GM23338 (cell line): Measurements from ENCODE around the gene G6PC3.

Source experiments
- CREB1 ChIP-seq: fragments of 250-450 bp; sonication (Bioruptor Pico); IDR thresholded peaks from 2 replicates; pipeline ENCODE4 v1.5.0; 2020; ENCODE audit warnings: low read depth, mild to moderate bottlenecking, moderate library complexity
- EZH2 ChIP-seq: fragments of 200-600 bp; sonication (generic); IDR thresholded peaks from one replicate; pipeline ENCODE4 v1.8.0; 2017; ENCODE audit warnings: antibody characterized with exemption, mild to moderate bottlenecking, low read depth; ENCODE audit not compliant: unreplicated experiment
- EZH2phosphoT487 ChIP-seq: fragments of 200-600 bp; sonication (generic); IDR thresholded peaks from one replicate; pipeline ENCODE4 v1.8.1; 2018; ENCODE audit warnings: antibody characterized with exemption; ENCODE audit not compliant: unreplicated experiment
- JUNB ChIP-seq: IDR thresholded peaks from one replicate; pipeline ENCODE4 v1.6.1; 2016; ENCODE audit warnings: antibody characterized with exemption; ENCODE audit not compliant: unreplicated experiment
- NANOG ChIP-seq: IDR thresholded peaks from 2 replicates; pipeline ENCODE4 v1.6.1; 2016; ENCODE audit warnings: antibody characterized with exemption, borderline replicate concordance
- POLR2AphosphoS5 ChIP-seq: IDR thresholded peaks from 2 replicates; pipeline ENCODE4 v1.6.1; 2016; ENCODE audit warnings: antibody characterized with exemption, low read depth
- ZNF114 ChIP-seq: fragments of 250-450 bp; sonication (Bioruptor Pico); IDR thresholded peaks from 2 replicates; pipeline ENCODE4 v1.5.0; 2020; ENCODE audit warnings: mild to moderate bottlenecking, moderate library complexity
- TF ChIP-seq, protein P1 (sequence below), 2 experiments: fragments of 200-600 bp in 1 of 2; sonication (generic) in 1 of 2; conservative IDR thresholded peaks; 2 replicates each; pipeline versions ENCODE4 v1.5.1 to v1.6.1; 2016 to 2017; ENCODE audit warnings: antibody characterized with exemption in 2 of 2, low read depth in 2 of 2, mild to moderate bottlenecking in 2 of 2, moderate library complexity in 1 of 2
- TF ChIP-seq, protein P2 (sequence below): fragments of 250-450 bp; sonication (Bioruptor Pico); IDR thresholded peaks from 2 replicates; pipeline ENCODE4 v1.5.0; 2020; ENCODE audit warnings: mild to moderate bottlenecking, moderate library complexity
- TF ChIP-seq, protein P3 (sequence below): IDR thresholded peaks from 2 replicates; pipeline ENCODE4 v1.6.1; 2016; ENCODE audit warnings: antibody characterized with exemption
- TF ChIP-seq, protein P4 (sequence below): IDR thresholded peaks from one replicate; pipeline ENCODE4 v1.6.1; 2018; ENCODE audit warnings: antibody characterized with exemption; ENCODE audit not compliant: unreplicated experiment

DNA sequence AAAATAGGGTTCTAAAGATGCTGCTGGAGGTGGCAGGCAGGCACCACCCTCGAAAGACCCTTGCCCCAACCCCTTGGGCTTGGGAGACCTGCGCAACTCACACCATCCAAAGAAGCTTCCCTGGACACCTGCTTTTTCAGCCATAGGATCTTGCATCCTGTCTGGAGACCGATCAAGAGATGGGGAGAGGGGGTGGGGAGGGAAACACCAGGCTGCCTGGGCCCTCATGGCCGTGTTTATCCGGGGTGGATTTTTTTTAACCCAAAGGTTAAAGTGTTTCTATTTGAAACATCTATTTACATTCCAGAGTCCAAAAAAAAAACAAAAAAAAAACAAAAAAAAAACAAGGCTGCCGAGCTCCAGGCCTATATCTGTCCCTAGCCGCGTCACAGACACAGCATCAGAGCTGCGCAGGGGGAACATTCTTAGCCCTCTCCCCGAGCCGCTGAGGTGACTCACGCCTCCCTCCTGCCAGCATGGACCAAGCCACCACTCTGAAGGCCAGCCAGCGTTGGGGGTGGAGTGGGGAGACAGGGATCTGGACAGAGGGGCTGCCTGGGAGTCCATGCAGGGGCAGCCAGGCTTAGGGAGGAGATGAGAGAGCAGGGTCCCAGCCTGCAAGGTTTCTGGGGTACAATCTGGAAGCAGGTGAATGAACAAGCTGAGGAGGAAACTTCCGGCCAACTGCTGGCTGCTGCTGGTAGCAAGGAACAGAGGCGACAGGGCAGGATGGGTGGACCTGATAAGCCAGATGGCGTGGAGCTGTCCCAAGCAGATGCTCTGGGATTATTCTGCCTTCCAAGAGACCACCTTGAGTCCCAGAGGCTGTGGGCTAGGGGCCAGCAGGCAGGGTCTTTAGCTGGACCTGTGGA lies 38.1 kb downstream of the G6PC3 start:
- TF ChIP-seq, protein P1, sequence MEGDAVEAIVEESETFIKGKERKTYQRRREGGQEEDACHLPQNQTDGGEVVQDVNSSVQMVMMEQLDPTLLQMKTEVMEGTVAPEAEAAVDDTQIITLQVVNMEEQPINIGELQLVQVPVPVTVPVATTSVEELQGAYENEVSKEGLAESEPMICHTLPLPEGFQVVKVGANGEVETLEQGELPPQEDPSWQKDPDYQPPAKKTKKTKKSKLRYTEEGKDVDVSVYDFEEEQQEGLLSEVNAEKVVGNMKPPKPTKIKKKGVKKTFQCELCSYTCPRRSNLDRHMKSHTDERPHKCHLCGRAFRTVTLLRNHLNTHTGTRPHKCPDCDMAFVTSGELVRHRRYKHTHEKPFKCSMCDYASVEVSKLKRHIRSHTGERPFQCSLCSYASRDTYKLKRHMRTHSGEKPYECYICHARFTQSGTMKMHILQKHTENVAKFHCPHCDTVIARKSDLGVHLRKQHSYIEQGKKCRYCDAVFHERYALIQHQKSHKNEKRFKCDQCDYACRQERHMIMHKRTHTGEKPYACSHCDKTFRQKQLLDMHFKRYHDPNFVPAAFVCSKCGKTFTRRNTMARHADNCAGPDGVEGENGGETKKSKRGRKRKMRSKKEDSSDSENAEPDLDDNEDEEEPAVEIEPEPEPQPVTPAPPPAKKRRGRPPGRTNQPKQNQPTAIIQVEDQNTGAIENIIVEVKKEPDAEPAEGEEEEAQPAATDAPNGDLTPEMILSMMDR (conservative IDR thresholded peaks at IDR 0.05; ENCODE audit: low read depth in 2 of 2): no peak
- no peak for TF ChIP-seq POLR2AphosphoS5
- TF ChIP-seq EZH2: no peak
- TF ChIP-seq, protein P2, sequence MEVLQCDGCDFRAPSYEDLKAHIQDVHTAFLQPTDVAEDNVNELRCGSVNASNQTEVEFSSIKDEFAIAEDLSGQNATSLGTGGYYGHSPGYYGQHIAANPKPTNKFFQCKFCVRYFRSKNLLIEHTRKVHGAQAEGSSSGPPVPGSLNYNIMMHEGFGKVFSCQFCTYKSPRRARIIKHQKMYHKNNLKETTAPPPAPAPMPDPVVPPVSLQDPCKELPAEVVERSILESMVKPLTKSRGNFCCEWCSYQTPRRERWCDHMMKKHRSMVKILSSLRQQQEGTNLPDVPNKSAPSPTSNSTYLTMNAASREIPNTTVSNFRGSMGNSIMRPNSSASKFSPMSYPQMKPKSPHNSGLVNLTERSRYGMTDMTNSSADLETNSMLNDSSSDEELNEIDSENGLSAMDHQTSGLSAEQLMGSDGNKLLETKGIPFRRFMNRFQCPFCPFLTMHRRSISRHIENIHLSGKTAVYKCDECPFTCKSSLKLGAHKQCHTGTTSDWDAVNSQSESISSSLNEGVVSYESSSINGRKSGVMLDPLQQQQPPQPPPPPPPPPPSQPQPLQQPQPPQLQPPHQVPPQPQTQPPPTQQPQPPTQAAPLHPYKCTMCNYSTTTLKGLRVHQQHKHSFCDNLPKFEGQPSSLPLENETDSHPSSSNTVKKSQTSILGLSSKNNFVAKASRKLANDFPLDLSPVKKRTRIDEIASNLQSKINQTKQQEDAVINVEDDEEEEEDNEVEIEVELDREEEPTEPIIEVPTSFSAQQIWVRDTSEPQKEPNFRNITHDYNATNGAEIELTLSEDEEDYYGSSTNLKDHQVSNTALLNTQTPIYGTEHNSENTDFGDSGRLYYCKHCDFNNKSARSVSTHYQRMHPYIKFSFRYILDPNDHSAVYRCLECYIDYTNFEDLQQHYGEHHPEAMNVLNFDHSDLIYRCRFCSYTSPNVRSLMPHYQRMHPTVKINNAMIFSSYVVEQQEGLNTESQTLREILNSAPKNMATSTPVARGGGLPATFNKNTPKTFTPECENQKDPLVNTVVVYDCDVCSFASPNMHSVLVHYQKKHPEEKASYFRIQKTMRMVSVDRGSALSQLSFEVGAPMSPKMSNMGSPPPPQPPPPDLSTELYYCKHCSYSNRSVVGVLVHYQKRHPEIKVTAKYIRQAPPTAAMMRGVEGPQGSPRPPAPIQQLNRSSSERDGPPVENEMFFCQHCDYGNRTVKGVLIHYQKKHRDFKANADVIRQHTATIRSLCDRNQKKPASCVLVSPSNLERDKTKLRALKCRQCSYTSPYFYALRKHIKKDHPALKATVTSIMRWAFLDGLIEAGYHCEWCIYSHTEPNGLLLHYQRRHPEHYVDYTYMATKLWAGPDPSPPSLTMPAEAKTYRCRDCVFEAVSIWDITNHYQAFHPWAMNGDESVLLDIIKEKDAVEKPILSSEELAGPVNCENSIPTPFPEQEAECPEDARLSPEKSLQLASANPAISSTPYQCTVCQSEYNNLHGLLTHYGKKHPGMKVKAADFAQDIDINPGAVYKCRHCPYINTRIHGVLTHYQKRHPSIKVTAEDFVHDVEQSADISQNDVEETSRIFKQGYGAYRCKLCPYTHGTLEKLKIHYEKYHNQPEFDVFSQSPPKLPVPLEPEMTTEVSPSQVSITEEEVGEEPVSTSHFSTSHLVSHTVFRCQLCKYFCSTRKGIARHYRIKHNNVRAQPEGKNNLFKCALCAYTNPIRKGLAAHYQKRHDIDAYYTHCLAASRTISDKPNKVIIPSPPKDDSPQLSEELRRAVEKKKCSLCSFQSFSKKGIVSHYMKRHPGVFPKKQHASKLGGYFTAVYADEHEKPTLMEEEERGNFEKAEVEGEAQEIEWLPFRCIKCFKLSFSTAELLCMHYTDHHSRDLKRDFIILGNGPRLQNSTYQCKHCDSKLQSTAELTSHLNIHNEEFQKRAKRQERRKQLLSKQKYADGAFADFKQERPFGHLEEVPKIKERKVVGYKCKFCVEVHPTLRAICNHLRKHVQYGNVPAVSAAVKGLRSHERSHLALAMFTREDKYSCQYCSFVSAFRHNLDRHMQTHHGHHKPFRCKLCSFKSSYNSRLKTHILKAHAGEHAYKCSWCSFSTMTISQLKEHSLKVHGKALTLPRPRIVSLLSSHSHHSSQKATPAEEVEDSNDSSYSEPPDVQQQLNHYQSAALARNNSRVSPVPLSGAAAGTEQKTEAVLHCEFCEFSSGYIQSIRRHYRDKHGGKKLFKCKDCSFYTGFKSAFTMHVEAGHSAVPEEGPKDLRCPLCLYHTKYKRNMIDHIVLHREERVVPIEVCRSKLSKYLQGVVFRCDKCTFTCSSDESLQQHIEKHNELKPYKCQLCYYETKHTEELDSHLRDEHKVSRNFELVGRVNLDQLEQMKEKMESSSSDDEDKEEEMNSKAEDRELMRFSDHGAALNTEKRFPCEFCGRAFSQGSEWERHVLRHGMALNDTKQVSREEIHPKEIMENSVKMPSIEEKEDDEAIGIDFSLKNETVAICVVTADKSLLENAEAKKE (CRISPR knock-in tag): no peak
- TF ChIP-seq CREB1 (CRISPR knock-in tag): no peak
- TF ChIP-seq JUNB: no peak
- TF ChIP-seq, protein P3, sequence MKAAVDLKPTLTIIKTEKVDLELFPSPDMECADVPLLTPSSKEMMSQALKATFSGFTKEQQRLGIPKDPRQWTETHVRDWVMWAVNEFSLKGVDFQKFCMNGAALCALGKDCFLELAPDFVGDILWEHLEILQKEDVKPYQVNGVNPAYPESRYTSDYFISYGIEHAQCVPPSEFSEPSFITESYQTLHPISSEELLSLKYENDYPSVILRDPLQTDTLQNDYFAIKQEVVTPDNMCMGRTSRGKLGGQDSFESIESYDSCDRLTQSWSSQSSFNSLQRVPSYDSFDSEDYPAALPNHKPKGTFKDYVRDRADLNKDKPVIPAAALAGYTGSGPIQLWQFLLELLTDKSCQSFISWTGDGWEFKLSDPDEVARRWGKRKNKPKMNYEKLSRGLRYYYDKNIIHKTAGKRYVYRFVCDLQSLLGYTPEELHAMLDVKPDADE: no peak
- TF ChIP-seq, protein P4, sequence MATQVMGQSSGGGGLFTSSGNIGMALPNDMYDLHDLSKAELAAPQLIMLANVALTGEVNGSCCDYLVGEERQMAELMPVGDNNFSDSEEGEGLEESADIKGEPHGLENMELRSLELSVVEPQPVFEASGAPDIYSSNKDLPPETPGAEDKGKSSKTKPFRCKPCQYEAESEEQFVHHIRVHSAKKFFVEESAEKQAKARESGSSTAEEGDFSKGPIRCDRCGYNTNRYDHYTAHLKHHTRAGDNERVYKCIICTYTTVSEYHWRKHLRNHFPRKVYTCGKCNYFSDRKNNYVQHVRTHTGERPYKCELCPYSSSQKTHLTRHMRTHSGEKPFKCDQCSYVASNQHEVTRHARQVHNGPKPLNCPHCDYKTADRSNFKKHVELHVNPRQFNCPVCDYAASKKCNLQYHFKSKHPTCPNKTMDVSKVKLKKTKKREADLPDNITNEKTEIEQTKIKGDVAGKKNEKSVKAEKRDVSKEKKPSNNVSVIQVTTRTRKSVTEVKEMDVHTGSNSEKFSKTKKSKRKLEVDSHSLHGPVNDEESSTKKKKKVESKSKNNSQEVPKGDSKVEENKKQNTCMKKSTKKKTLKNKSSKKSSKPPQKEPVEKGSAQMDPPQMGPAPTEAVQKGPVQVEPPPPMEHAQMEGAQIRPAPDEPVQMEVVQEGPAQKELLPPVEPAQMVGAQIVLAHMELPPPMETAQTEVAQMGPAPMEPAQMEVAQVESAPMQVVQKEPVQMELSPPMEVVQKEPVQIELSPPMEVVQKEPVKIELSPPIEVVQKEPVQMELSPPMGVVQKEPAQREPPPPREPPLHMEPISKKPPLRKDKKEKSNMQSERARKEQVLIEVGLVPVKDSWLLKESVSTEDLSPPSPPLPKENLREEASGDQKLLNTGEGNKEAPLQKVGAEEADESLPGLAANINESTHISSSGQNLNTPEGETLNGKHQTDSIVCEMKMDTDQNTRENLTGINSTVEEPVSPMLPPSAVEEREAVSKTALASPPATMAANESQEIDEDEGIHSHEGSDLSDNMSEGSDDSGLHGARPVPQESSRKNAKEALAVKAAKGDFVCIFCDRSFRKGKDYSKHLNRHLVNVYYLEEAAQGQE: no peak
- no peak for TF ChIP-seq EZH2phosphoT487
- no peak for TF ChIP-seq ZNF114
- TF ChIP-seq NANOG: no peak
